OCI-LY1 (cell line): ENCODE results near the gene TSPYL1.
A peak's percentile ranks its signal among the peaks of the same experiment; 100 is the strongest.

Experiments used
- H2AFZ ChIP-seq: fragments of 200-600 bp; sonication (generic), shearing (Covaris generic); 2 replicates; pipeline ENCODE4 v1.6.0; 2014; ENCODE audit warnings: antibody characterized with exemption, mild to moderate bottlenecking, low read length
- H3F3A ChIP-seq: fragments of 200-600 bp; sonication (generic), shearing (Covaris generic); 2 replicates; pipeline ENCODE4 v1.6.0; 2014; ENCODE audit warnings: mild to moderate bottlenecking, antibody characterized with exemption, low read length, moderate library complexity; ENCODE audit not compliant: insufficient read depth
- H3K27ac ChIP-seq: fragments of 200-600 bp; sonication (generic); 2 replicates; pipeline ENCODE4 v1.5.1; 2014; ENCODE audit warnings: low read length, mixed run types, mild to moderate bottlenecking, low read depth; ENCODE audit not compliant: poor library complexity, severe bottlenecking
- H3K27me3 ChIP-seq: fragments of 200-600 bp; sonication (generic); 2 replicates; pipeline ENCODE4 v1.6.0; 2014; ENCODE audit warnings: antibody characterized with exemption, mild to moderate bottlenecking, low read length, moderate library complexity; ENCODE audit not compliant: insufficient read depth
- H3K36me3 ChIP-seq: fragments of 200-600 bp; sonication (generic); 2 replicates; pipeline ENCODE4 v1.6.1; 2014; ENCODE audit warnings: mild to moderate bottlenecking, antibody characterized with exemption, low read length, moderate library complexity, mixed read lengths; ENCODE audit not compliant: insufficient read depth
- H3K4me1 ChIP-seq: fragments of 200-600 bp; sonication (generic); 2 replicates; pipeline ENCODE4 v1.5.1; 2014; ENCODE audit warnings: mild to moderate bottlenecking, low read length, moderate library complexity; ENCODE audit not compliant: insufficient read depth, severe bottlenecking
- H3K4me2 ChIP-seq: fragments of 200-600 bp; sonication (generic), shearing (Covaris generic); 2 replicates; pipeline ENCODE4 v1.6.1; 2014; ENCODE audit warnings: low read length
- H3K4me3 ChIP-seq: fragments of 200-600 bp; sonication (generic); 2 replicates; pipeline ENCODE4 v1.5.1; 2014; ENCODE audit warnings: low read length, low read depth, mild to moderate bottlenecking, mixed read lengths; ENCODE audit not compliant: poor library complexity, severe bottlenecking
- H3K79me2 ChIP-seq: fragments of 200-600 bp; shearing (Covaris generic); 2 replicates; pipeline ENCODE4 v1.6.1; 2016; ENCODE audit warnings: mixed run types, low read length, mixed read lengths; ENCODE audit not compliant: insufficient read depth
- H3K9ac ChIP-seq: fragments of 200-600 bp; sonication (generic), shearing (Covaris generic); 2 replicates; pipeline ENCODE4 v1.6.1; 2014; ENCODE audit warnings: mild to moderate bottlenecking, low read length, mixed read lengths
- H3K9me2 ChIP-seq: fragments of 200-600 bp; sonication (generic), shearing (Covaris generic); 2 replicates; pipeline ENCODE4 v1.6.1; 2014; ENCODE audit warnings: low read depth, mild to moderate bottlenecking, low read length, mixed read lengths
- H3K9me3 ChIP-seq: fragments of 200-600 bp; shearing (Covaris generic); 2 replicates; pipeline ENCODE4 v1.6.1; 2014; ENCODE audit warnings: low read length, mixed read lengths
- H4K20me1 ChIP-seq: fragments of 200-600 bp; sonication (generic), shearing (Covaris generic); 2 replicates; pipeline ENCODE4 v1.6.0; 2016; ENCODE audit warnings: mild to moderate bottlenecking, low read length; ENCODE audit not compliant: insufficient read depth
- EZH2 ChIP-seq: fragments of 200-600 bp; sonication (generic), shearing (Covaris generic); IDR thresholded peaks from 2 replicates; pipeline ENCODE4 v1.8.0; 2017; ENCODE audit warnings: borderline replicate concordance, mixed run types, mild to moderate bottlenecking, antibody characterized with exemption, low read length, moderate library complexity, mixed read lengths
- TF ChIP-seq, protein P1 (sequence below): fragments of 200-600 bp; sonication (generic), shearing (Covaris generic); IDR thresholded peaks from 2 replicates; pipeline ENCODE4 v1.5.1; 2017; ENCODE audit warnings: mild to moderate bottlenecking, antibody characterized with exemption, low read length, moderate library complexity, mixed read lengths

The TSPYL1 gene

DNA sequence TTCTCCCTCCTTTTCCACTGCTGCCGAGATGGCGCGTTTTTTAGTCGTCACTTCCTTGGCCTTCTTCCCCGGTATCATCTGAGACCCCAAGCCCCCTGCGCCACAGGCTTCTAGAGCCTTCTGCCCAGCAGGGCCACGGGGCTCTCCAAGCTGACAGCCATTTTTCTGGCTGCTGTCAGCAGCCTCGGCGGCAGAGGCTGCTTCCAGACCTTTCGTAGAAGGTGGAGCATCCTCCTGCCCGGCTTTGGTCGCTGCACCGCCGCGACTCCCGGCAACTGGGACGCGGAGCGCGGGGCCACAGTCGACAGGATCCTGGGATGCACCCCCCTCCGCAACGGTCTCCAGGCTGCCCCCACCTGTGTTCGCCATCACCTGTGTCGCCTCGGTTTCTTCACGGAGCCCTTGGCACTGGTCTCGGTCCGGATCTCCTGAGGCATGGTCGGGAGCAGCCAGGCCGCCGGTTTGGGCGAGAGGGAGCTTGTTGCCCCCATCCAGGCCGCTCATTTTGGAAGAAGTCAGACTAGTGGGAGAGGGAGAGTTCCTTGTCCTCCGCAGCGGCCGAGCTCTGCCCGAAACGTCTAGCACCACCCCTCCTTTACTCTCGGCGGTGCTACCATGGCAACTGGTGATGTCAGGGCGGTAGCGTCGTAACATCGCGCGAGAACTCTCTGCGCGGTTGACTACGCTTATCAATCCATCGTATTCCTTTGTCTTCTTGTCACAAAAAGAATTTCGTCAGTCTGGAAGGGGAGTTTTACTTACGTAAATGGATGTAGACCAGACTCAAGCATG, 26.0 kb downstream of the TSPYL1 start, which contains the start of gene TSPYL4:
Gene TSPYL4 (minus strand): TSS at position 571 of the 792 bp plus-strand sequence. CDS start 67 bp downstream, at position 504.
- Histone ChIP-seq H3K4me2 (peak within 1 kb of the TSS; percentile 78), H3K27me3 (no peaks in the 10 kb centered on the region), H3K27ac (peak within 1 kb of the TSS; percentile 16), H3K9me3 (no peaks in the 10 kb centered on the region), H3F3A (no peaks in the 10 kb centered on the region), H3K4me3 (peak within 1 kb of the TSS; percentile 76), H3K9ac (peak within 1 kb of the TSS; percentile 91), H2AFZ (peak within 1 kb of the TSS; percentile 55), H3K36me3 (peaks cover 15% of the 10 kb centered on the region; the same call in 1 of the 2 replicates), H3K79me2 (peaks cover 12% of the 10 kb centered on the region; the same call in 1 of the 2 replicates), H4K20me1 (no peaks in the 10 kb centered on the region), H3K4me1 (peaks cover 53% of the 10 kb centered on the region), H3K9me2 (no peaks in the 10 kb centered on the region)
- TF ChIP-seq, protein P1, sequence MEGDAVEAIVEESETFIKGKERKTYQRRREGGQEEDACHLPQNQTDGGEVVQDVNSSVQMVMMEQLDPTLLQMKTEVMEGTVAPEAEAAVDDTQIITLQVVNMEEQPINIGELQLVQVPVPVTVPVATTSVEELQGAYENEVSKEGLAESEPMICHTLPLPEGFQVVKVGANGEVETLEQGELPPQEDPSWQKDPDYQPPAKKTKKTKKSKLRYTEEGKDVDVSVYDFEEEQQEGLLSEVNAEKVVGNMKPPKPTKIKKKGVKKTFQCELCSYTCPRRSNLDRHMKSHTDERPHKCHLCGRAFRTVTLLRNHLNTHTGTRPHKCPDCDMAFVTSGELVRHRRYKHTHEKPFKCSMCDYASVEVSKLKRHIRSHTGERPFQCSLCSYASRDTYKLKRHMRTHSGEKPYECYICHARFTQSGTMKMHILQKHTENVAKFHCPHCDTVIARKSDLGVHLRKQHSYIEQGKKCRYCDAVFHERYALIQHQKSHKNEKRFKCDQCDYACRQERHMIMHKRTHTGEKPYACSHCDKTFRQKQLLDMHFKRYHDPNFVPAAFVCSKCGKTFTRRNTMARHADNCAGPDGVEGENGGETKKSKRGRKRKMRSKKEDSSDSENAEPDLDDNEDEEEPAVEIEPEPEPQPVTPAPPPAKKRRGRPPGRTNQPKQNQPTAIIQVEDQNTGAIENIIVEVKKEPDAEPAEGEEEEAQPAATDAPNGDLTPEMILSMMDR = no peak
- TF ChIP-seq EZH2 = no peak

DNA sequence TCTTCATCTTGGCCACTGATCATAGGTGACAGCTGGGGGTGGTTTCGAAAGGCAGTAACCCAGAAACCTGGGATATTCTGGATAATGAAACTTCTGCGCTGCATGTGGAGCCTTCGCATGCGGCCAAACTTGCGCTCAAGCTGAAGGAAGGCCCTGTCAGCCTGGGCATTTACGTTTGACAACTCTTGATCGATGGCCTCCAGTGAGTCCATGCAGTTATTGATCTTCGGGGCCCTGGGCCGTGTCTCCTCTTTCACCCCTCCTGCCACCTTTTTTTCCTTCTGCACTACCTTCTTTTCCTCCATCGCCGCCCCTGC, 26.6 kb downstream of the TSPYL1 start:
- H4K20me1 ChIP-seq = no peaks in the 10 kb centered on the region
- H3K9me2 ChIP-seq = no peaks in the 10 kb centered on the region
- H3K27me3 ChIP-seq = no peaks in the 10 kb centered on the region
- H3K36me3 ChIP-seq = peaks cover 15% of the 10 kb centered on the region; the same call in 1 of the 2 replicates
- peaks cover 53% of the 10 kb centered on the region for H3K4me1 ChIP-seq
- no peaks in the 10 kb centered on the region for H3F3A ChIP-seq
- no peaks in the 10 kb centered on the region for H3K9me3 ChIP-seq
- H3K9ac ChIP-seq = peak overlapping the region; percentile 91
- no peak overlapping the region for H3K27ac ChIP-seq
- peak overlapping the region; percentile 78 for H3K4me2 ChIP-seq
- peak overlapping the region; percentile 76 for H3K4me3 ChIP-seq
- TF ChIP-seq, protein P1 = no peak
- TF ChIP-seq EZH2 = no peak
- H2AFZ ChIP-seq = no peak overlapping the region
- H3K79me2 ChIP-seq = peaks cover 12% of the 10 kb centered on the region; the same call in 1 of the 2 replicates

DNA sequence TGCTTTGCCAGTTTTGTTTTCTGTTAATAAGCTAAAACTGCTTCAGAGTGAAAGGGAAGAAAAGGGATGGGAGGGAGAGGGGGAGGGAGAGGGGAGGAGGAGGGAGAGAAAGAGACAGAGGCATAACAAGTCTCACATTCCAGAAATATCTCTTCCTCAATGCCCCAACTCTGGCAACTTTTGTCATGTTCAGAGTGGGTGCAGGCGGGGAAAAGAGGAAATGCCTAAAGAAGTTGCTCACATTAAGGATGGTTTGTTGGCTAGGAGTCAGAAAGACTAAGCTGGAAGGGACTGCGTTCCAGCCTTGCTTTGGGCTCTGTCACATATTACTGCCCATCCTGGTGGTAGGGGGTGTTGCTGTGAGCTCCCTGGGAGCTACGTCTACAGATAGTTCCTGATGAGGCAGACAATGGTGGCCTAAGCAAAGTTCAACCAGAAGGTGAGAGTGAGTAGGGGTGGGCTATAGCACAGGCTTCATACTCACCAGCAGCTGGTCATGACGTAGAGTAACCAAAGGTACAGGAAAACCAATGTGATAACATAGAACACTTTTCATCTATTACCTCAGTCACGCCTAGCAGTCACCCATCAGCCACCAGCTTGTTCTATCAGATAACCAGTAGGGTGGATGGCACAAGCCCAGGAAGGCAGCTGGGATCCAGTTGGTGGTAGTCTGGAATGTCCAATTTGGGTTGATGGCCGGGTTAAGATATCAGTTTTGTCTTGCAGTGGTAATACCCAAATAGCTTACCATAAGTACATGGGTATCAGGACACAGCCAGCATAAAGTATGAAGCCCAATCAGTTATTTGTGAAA, 28.0 kb downstream of the TSPYL1 start:
- no peak overlapping the region for H2AFZ ChIP-seq
- H3K79me2 ChIP-seq = peaks cover 12% of the 10 kb centered on the region; the same call in 1 of the 2 replicates
- H3K9me2 ChIP-seq = no peaks in the 10 kb centered on the region
- H3K4me1 ChIP-seq = peaks cover 53% of the 10 kb centered on the region
- H4K20me1 ChIP-seq = no peaks in the 10 kb centered on the region
- H3K9ac ChIP-seq = no peak overlapping the region; the same call in 1 of the 2 replicates
- H3K27me3 ChIP-seq = no peaks in the 10 kb centered on the region
- peaks cover 15% of the 10 kb centered on the region; the same call in 1 of the 2 replicates for H3K36me3 ChIP-seq
- H3F3A ChIP-seq = no peaks in the 10 kb centered on the region
- H3K9me3 ChIP-seq = no peaks in the 10 kb centered on the region
- peak overlapping the region; percentile 78 for H3K4me2 ChIP-seq
- H3K27ac ChIP-seq = no peak overlapping the region
- H3K4me3 ChIP-seq = peak overlapping the region; percentile 76
- TF ChIP-seq EZH2 = no peak
- TF ChIP-seq, protein P1 = no peak
